ENCODE results near the gene PHF2. TPM values are rescaled to one million over a fixed set of nuclear protein-coding genes. Genes with fewer than 3 reads are reported as not detected.
A peak's percentile ranks its signal among the peaks of the same experiment; 100 is the strongest.

PHF2 gene
- total RNA-seq, 1 experiment from 2014 or later = 17.4 TPM

- Mint-ChIP-seq H3K27me3 (ENCODE audit: low read depth) (no peaks in the 10 kb centered on the region), H3K9me3 (no peaks in the 10 kb centered on the region), H3K4me3 (no peak overlapping the region; a peak in 1 of 5 replicates), H3K27ac (peak overlapping the region; percentile 40 to 93 (median 49); a peak in 4 of 7 replicates), H3K36me3 (ENCODE audit: insufficient read depth in 1 of 3, low read depth in 3 of 3) (no peaks in the 10 kb centered on the region), H3K4me1 (peaks cover 19 to 30% of the 10 kb centered on the region in 2 experiments)
- H2BK15ac ChIP-seq (ENCODE audit: low read depth, low read length) = no peak overlapping the region
- H3K56ac ChIP-seq (ENCODE audit: insufficient read length, low read depth, low read length) = no peak overlapping the region
- no peak overlapping the region for H2BK20ac ChIP-seq (ENCODE audit: low read depth, low read length, poor library complexity, severe bottlenecking)
- no peaks in the 10 kb centered on the region for H3K9me3 ChIP-seq (ENCODE audit: control insufficient read depth, low read depth, low read length)
- H3K18ac ChIP-seq (ENCODE audit: insufficient read length, low read depth, low read length) = no peak overlapping the region
- no peak for TF ChIP-seq CTCF (conservative IDR thresholded peaks at IDR 0.05)
- H3K27me3 ChIP-seq (ENCODE audit: insufficient read depth, low read length) = no peaks in the 10 kb centered on the region
- whole genome bisulfite sequencing (ENCODE audit: extremely low coverage, insufficient read length, low lambda C conversion rate) = no CpG with 5 or more reads among the region's 6 CpGs
- H2AK5ac ChIP-seq (ENCODE audit: insufficient read length, low read length) = no peak overlapping the region
- H3K27ac ChIP-seq (ENCODE audit: insufficient read length, low read depth, low read length) = no peak overlapping the region
- no peak overlapping the region for H4K5ac ChIP-seq (ENCODE audit: insufficient read length, low read depth, low read length)
- H2BK120ac ChIP-seq (ENCODE audit: low read depth, low read length, poor library complexity, severe bottlenecking) = no peak overlapping the region
- H3K4ac ChIP-seq (ENCODE audit: low read depth, low read length) = no peak overlapping the region
- H3K23ac ChIP-seq (ENCODE audit: insufficient read length, low read depth, low read length) = no peak overlapping the region
- H2BK5ac ChIP-seq (ENCODE audit: insufficient read length, low read length) = no peak overlapping the region
- H3T11ph ChIP-seq (ENCODE audit: low read length) = no peak overlapping the region
- DNase-seq = peak; percentile 27
- peaks cover 10% of the 10 kb centered on the region; the same call in 1 of the 2 replicates for H3K79me2 ChIP-seq (ENCODE audit: insufficient read depth, low read length)
- no peak overlapping the region for H3K9ac ChIP-seq (ENCODE audit: extremely low read depth, insufficient read length, low read length)
- no peaks in the 10 kb centered on the region for H3K79me1 ChIP-seq (ENCODE audit: insufficient read depth, low read depth, low read length, poor library complexity, severe bottlenecking)
- no peak overlapping the region for H3K14ac ChIP-seq (ENCODE audit: insufficient read depth, low read length)
- H4K8ac ChIP-seq (replicated peaks; ENCODE audit: insufficient read length, low read depth, low read length) = no peak overlapping the region
- no peaks in the 10 kb centered on the region; the same call in 1 of the 2 replicates for H3K4me1 ChIP-seq (ENCODE audit: insufficient read depth, low read length)
- H4K20me1 ChIP-seq (ENCODE audit: control insufficient read depth, insufficient read depth, insufficient read length) = no peaks in the 10 kb centered on the region
- H2AFZ ChIP-seq (ENCODE audit: low read length) = no peak overlapping the region
- no peak overlapping the region for H4K91ac ChIP-seq (ENCODE audit: insufficient read length, low read depth, low read length)
- H2BK12ac ChIP-seq (ENCODE audit: insufficient read length, low read depth, low read length) = no peak overlapping the region
- no peak overlapping the region for H3K4me2 ChIP-seq (ENCODE audit: insufficient read depth, insufficient read length, low read length)
- H3K23me2 ChIP-seq (ENCODE audit: insufficient read length, low read depth, low read length, poor library complexity, severe bottlenecking) = no peaks in the 10 kb centered on the region
Measured at GRCh38 chr9:93617273-93617672, 40.9 kb downstream of the PHF2 start.

All from H9 (cell line).